Right cardiac atrium (tissue), 5 donors: ENCODE measurements around the gene SLC40A1. TPM values are rescaled to one million over a fixed set of nuclear protein-coding genes. Genes with fewer than 3 reads are reported as not detected.
A peak's percentile ranks its signal among the peaks of the same experiment; 100 is the strongest.

Experiments used
- ATAC-seq, 2 donors: fragments of 200-7000 bp; cut with Tn5 transposase; one replicate each; pipeline versions ENCODE4 v1.8.0 to v1.9.1; 2020; ENCODE audit warnings: moderate library complexity in 2 of 2, mild to moderate bottlenecking in 1 of 2
- DNase-seq, 3 donors: peaks; one replicate each; pipeline ENCODE4 v3.0.0-alpha.2; 2020
- H3K27ac ChIP-seq: one replicate; pipeline ENCODE4 v1.5.1; 2013; ENCODE audit warnings: mild to moderate bottlenecking, low read length, control low read depth, moderate library complexity
- H3K27me3 ChIP-seq: one replicate; pipeline ENCODE4 v1.6.1; 2013; ENCODE audit not compliant: control insufficient read depth, insufficient read depth
- H3K4me1 ChIP-seq: one replicate; pipeline ENCODE4 v1.6.1; 2013; ENCODE audit warnings: low read length; ENCODE audit not compliant: control insufficient read depth, insufficient read depth
- H3K4me3 ChIP-seq: one replicate; pipeline ENCODE4 v1.5.1; 2013; ENCODE audit warnings: low read length, control low read depth
- H3K9me3 ChIP-seq: one replicate; pipeline ENCODE4 v1.6.1; 2013; ENCODE audit warnings: low read length; ENCODE audit not compliant: control insufficient read depth
- WGBS: extraction: QIAGEN DNeasy Blood & Tissue Kit; methylation state at CpG from one replicate; pipeline ENCODE4 v1.1.7; 2013; 5-methylcytosine and 5-hydroxymethylcytosine counted together
- intact Hi-C, 4 donors: fragments of 100-400 bp; cut with DNase I; formaldehyde crosslinking; loops; one replicate each; pipeline versions ENCODE4 v1.11.0 to v1.14.0; 2022 to 2023
- long read RNA-seq, 4 donors: library from polyadenylated mRNA; unstranded; transcript quantifications; one replicate each; pipeline ENCODE4 v2.0.0, GENCODE V29; 2020 to 2021
- polyA plus RNA-seq: library from polyadenylated mRNA; stranded (reverse); fragments of 200-250 nt; gene quantifications from one replicate; pipeline ENCODE4 v1.2.3, GENCODE V29; 2013
- total RNA-seq, 4 donors: library from RNA; stranded (reverse); fragmentation: NEBNext Ultra II Directional; extraction: Animal tissue kit (Norgen Biotek cat#: 25700); gene quantifications; one replicate each; pipeline ENCODE4 v1.2.1, GENCODE V29; 2021
- donor health status: healthy with polysubstance abuse.
- donor health status: DM: no; HTN: yes; CAD: no.
- donor health status: DM: no; HTN: no; CAD: no.
- donor health status: DM: no; HTN: yes; CAD: no; lungs with severe emphysema.
- donor health status: DM: yes; HTN: yes; CAD: no.

SLC40A1 gene, protein sequence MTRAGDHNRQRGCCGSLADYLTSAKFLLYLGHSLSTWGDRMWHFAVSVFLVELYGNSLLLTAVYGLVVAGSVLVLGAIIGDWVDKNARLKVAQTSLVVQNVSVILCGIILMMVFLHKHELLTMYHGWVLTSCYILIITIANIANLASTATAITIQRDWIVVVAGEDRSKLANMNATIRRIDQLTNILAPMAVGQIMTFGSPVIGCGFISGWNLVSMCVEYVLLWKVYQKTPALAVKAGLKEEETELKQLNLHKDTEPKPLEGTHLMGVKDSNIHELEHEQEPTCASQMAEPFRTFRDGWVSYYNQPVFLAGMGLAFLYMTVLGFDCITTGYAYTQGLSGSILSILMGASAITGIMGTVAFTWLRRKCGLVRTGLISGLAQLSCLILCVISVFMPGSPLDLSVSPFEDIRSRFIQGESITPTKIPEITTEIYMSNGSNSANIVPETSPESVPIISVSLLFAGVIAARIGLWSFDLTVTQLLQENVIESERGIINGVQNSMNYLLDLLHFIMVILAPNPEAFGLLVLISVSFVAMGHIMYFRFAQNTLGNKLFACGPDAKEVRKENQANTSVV
- 10 to 100 TPM; 50.5 to 86.9 (median 73.9) TPM for total RNA-seq
- polyA plus RNA-seq, result 32.2 TPM
- long read RNA-seq, donor 1, transcript SLC40A1-201 (8 exons, 3,442 nt), result major isoform, 652 of 697 reads
- long read RNA-seq, donor 1, partial matches to known transcripts, result 21 of 697 reads
- long read RNA-seq, donor 1, other reads (novel, unspliced or antisense), result 22 of 697 reads
- long read RNA-seq, donor 2, transcript SLC40A1-201 (8 exons, 3,442 nt), result major isoform, 227 of 240 reads
- long read RNA-seq, donor 2, partial matches to known transcripts, result 1 of 240 reads
- long read RNA-seq, donor 2, other reads (novel, unspliced or antisense), result 12 of 240 reads
- long read RNA-seq, donor 3, transcript SLC40A1-201 (8 exons, 3,442 nt), result major isoform, 1,305 of 1,449 reads
- long read RNA-seq, donor 3, partial matches to known transcripts, result 50 of 1,449 reads
- long read RNA-seq, donor 3, other reads (novel, unspliced or antisense), result 93 of 1,449 reads
- long read RNA-seq, donor 4, transcript SLC40A1-201 (8 exons, 3,442 nt), result major isoform, 263 of 272 reads
- long read RNA-seq, donor 4, partial matches to known transcripts, result 2 of 272 reads
- long read RNA-seq, donor 4, other reads (novel, unspliced or antisense), result 7 of 272 reads

DNA sequence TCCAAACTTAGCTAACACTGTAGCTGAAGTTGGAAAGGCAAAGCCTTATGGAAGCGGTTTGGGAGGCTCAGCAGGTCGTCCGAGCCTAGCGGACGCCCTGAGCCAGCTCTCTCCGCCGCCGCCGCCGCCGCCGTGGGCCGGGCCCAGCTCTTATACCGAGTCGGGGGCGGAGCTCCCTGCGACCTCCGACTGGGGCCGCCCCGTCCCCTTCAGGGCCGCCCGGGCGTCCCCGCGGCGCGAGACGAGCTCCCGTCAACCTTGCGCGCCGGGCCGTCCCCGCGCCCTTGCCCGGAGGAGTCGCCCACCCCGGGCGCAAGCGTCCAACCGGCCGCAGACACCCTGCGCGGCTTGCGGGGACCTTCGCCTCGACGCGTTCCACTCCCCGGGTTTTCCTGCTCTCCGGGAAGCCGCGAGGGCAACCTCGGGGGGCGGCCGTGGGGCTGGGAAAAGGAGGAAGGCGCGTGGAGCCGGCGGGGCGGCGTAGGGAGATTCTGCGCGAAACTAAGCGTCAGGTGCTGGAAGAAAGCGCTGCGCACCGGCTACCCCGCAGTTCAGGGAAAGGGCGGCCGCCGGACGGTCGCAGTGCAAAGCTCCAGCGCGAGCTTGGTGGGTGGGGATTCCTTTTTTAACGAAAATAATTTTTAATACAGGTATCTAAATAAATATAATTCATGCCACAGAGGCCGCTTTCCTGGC lies at the start of gene SLC40A1:
Gene SLC40A1, minus strand, starts transcription at position 129 of the 696 bp plus-strand sequence. CDS start 326 bp downstream, outside the sequence.
- ATAC-seq (peak; percentile 99), DNase-seq (peak; percentile 88 to 96 (median 95))
- under 1% methylated on average over 78 of the region's 78 CpGs for WGBS
- Histone ChIP-seq H3K27ac (peak within 1 kb of the TSS; percentile 99), H3K4me3 (peak within 1 kb of the TSS; percentile 79), H3K9me3 (no peaks in the 10 kb centered on the region), H3K4me1 (peaks cover 5% of the 10 kb centered on the region), H3K27me3 (no peaks in the 10 kb centered on the region)
- intact Hi-C loops, result no loop called here

DNA sequence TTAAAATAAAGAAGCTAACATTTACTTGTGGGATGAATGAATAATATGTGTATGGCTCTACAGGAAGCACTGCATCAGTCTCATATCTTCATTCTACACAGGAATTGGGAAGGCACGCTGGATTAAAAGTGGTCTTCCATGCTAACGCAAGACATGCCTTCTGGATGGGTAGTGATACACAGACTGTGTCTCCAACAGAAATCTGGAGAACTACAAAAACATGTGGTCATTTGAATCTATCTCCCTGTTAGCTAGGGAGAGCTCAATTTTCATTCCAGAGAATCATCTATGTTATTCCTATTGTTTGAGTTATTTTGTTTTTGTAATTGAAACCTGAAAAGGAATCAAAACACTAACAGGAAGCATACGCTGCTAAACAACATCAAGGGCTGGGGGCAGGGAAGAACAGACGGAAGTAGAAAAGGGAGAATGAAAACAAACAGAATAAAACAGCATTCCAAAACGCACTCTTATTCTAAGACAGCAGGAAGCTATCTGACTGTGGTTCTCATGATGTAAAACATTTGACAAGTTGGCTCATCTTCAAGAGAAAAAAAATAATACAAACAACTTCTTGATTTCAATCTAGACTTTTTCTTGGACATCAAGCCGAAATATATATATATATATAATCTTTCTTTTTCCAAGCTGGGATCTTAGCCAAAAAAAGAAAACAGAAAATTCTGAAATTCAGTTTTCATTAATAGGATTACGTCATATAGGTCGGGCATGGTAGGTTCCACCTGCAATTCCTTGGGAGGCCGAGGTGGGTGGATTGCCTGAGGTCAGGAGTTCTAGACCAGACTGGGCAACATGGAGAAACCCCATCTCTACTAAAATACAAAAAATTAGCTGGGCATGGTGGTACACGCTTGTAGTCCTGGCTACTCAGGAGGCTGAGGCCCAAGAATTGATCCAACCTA lies 49.2 kb upstream of the SLC40A1 start:
- DNase-seq (no peak), ATAC-seq (peak in 1 of 2 donors; percentile 12)
- H3K4me1 ChIP-seq, result no peaks in the 10 kb centered on the region
- 55% methylated on average over 10 of the region's 10 CpGs for WGBS
- no peak overlapping the region for H3K4me3 ChIP-seq
- no peaks in the 10 kb centered on the region for H3K27me3 ChIP-seq
- no peaks in the 10 kb centered on the region for H3K9me3 ChIP-seq
- H3K27ac ChIP-seq, result no peak overlapping the region
- intact Hi-C loops, result loop anchor here in 3 of 4 donors (5.0 to 10.0 kb wide), 3 partner anchors 135 to 165 kb away; no protein-coding TSS in a partner anchor

DNA sequence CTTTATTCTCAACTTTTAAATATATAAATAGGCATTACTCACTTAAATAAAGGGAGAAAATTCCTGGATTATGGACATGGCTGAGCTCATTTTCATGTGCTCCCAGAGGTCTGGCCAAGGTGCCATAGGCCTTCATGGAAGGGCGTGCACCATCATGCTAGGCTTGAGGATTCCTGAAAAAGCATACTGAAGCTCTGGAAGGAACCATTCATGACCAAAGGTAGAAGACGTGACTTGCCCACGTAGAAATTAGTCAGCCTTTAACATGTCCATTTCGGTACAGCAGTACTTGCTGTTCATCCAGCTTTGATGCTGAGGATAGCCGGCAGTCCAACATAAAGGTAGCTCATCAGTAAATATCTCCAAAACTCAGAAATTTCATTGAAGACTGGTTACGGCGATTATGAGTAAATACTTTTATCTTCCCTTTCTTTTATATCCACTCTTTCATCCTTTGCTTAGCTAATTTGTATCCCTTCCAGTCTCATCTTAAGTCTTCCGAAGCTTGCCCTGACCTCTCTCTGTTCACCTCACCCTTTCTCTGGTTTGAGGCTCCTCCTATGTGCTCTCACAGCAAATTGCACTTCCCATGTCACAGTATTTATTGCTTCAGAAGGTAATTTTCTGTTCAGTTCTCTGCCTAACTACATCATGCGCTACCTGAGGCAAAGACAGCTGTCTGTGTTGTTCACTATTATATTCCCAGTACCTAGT lies 48.4 kb upstream of the SLC40A1 start:
- Histone ChIP-seq H3K27ac (no peak overlapping the region), H3K27me3 (no peaks in the 10 kb centered on the region), H3K4me3 (no peak overlapping the region), H3K4me1 (no peaks in the 10 kb centered on the region), H3K9me3 (no peaks in the 10 kb centered on the region)
- intact Hi-C loops, result no loop called here
- no peak for DNase-seq
- WGBS, result 88% methylated on average over 9 of the region's 9 CpGs
- peak; percentile 40 to 65 for ATAC-seq

DNA sequence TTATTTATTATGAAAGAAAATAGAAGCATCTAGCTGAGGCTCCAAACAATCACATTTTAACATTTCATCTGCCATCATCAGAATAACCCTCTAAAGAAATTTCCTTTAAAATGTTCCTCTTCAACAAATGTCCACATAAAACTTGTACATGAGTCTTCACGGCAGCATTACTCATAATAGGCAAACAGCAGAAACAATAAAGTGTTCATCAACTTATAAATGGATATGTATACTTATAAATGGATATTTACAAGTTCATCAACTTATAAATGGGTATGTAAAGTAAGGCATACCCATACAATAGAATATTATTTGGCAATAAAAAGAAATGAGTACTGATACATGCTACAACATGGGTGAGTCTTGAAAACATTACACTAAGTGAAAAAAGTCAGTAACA lies 47.2 kb upstream of the SLC40A1 start:
- WGBS, result 91% methylated on average over 1 of the region's 1 CpG
- Histone ChIP-seq H3K4me1 (no peaks in the 10 kb centered on the region), H3K27ac (no peak overlapping the region), H3K4me3 (no peak overlapping the region), H3K9me3 (no peaks in the 10 kb centered on the region), H3K27me3 (no peaks in the 10 kb centered on the region)
- ATAC-seq (no peak), DNase-seq (no peak)
- intact Hi-C loops, result no loop called here

DNA sequence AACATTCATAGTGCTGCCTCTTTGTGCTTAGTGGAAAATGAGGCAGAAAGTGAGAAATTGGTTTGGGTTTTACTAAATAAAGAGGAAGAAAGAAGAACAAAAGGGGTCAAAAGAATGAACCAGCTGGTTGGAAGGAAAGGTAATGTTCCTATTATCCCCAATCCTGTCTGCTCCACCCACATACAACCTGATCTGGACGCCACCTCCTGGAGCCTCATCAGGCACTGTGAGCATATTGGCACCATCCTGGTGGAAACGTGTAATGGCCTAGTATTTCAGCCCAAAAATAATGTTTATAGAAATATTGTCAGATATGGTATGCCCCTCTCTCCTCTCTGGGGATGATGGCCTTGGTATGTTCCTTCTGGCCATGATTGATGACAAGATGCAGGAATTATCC lies 45.0 kb upstream of the SLC40A1 start:
- WGBS, result 87% methylated on average over 2 of the region's 2 CpGs
- no peak overlapping the region for H3K4me3 ChIP-seq
- intact Hi-C loops, result no loop called here

DNA sequence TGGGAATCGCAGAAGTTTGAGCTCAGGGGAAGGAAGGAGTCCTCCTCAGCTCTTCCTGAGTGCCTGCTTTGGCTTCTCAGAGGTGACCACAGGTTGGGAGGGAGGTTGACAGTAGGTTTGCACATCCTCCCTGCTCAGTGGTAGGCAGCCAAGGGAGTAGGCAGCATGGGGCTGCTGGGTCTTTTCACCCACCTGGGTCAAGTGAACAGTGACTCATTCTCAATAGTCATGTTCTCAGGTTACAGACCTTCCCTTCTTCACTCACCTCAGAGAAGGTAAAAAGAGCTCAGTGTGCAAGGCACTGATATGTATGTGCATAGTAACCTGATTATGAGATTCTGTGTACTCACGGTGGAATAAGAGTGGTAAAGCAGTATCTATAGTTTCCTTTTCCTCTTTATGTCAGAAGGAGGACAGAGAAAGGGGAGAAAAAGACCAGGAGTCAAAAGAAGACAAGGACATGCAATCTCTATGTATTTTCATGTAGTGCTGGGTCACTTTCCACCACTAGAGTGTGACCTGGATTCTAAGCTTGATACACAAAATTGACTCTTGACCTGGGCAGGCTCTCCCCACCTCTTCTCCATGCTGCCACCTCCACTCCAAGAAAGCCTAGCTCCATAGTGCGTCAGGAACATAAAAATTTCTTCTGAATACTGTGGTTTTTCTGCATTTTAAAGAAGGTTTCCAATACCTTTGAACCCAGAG lies 44.2 kb upstream of the SLC40A1 start:
- Histone ChIP-seq H3K4me1 (no peaks in the 10 kb centered on the region), H3K27me3 (no peaks in the 10 kb centered on the region), H3K4me3 (no peak overlapping the region), H3K9me3 (no peaks in the 10 kb centered on the region), H3K27ac (no peak overlapping the region)
- intact Hi-C loops, result no loop called here
- WGBS, result 71% methylated on average over 3 of the region's 3 CpGs
- no peak for DNase-seq
- ATAC-seq, result no peak

More for the DNA sequence above, 45.0 kb upstream of the SLC40A1 start:
- Histone ChIP-seq H3K9me3 (no peaks in the 10 kb centered on the region), H3K27me3 (no peaks in the 10 kb centered on the region), H3K27ac (no peak overlapping the region), H3K4me1 (no peaks in the 10 kb centered on the region)
- ATAC-seq, result no peak
- no peak for DNase-seq

DNA sequence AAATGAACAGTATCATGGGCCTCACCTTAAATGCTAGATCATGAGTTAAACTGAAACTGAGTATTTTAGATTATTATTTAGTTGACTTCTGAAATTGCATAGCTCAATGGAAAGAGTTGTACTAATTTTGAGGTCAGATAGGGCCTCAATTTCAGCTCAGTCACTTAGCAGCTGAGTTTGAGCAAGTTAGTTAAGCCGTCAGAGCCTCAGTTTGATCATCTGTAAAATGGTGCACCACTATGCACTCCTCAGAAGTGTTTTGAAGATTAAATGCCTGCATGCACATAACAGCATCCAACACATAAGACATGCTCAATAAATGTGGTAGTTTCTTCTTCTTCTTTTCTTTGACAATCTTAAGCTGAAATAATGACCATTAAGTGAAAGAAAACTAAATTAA lies 42.5 kb upstream of the SLC40A1 start:
- H3K4me3 ChIP-seq, result no peak overlapping the region
- no peaks in the 10 kb centered on the region for H3K27me3 ChIP-seq
- WGBS, result 97% methylated on average over 1 of the region's 1 CpG
- DNase-seq (no peak), ATAC-seq (no peak)
- intact Hi-C loops, result no loop called here
- H3K9me3 ChIP-seq, result no peaks in the 10 kb centered on the region
- H3K4me1 ChIP-seq, result no peaks in the 10 kb centered on the region
- H3K27ac ChIP-seq, result no peak overlapping the region

DNA sequence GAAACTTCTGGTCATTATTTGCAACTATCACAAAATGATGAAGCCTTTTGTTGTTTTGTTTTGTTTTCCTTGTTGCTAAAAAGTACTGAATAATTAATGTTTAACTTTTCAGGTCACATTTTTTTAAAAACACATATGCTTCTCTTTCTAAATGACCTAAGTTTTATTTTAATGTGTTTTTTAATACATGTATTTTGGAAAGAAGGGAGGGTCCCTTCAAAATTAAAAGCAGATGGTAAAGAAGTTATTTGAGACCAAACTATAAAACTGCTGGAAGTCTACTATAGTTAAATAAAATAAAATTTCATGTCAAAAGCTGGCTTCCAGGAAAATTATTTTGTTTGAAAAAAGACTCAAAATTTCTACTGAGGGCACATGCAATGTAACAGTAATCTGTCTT lies 41.2 kb upstream of the SLC40A1 start:
- Histone ChIP-seq H3K4me1 (no peaks in the 10 kb centered on the region), H3K4me3 (no peak overlapping the region)

DNA sequence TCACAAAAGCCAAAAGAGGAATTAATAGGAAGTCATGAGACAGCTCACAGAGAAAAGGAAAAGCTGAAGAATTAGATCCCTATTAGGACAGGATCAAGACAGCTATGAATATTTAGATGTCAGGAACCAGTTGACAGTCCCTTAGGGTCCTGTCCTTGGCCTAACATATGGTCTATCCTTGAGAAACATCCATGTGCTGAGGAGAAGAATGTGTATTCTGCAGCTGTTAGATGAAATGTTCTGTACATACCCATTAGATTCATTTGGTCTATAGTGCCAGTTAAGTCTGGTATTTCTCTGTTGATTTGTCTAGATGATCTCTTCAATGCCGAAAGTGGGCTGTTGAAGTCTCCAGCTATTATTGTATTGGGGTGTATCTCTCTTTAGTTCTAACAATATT lies 37.6 kb upstream of the SLC40A1 start:
- Histone ChIP-seq H3K4me1 (peaks cover 2% of the 10 kb centered on the region), H3K4me3 (no peak overlapping the region), H3K27me3 (no peaks in the 10 kb centered on the region), H3K27ac (no peak overlapping the region), H3K9me3 (no peaks in the 10 kb centered on the region)
- intact Hi-C loops, result no loop called here
- 0% methylated on average over 1 of the region's 1 CpG for WGBS
- ATAC-seq, result no peak
- DNase-seq, result no peak

More for the DNA sequence above, 41.2 kb upstream of the SLC40A1 start:
- ATAC-seq (no peak), DNase-seq (no peak)
- H3K27ac ChIP-seq, result no peak overlapping the region
- H3K27me3 ChIP-seq, result no peaks in the 10 kb centered on the region
- intact Hi-C loops, result no loop called here
- no peaks in the 10 kb centered on the region for H3K9me3 ChIP-seq
